ENCODE results near the gene ZNF521. TPM values are rescaled to one million over a fixed set of nuclear protein-coding genes. Genes with fewer than 3 reads are reported as not detected.

The ZNF521 gene
- total RNA-seq, 2 donors from 2014 or later = 12.7 to 41.5 TPM

GRCh38 chr18:25133879-25134278 lies 218.1 kb downstream of the ZNF521 start:
- Histone ChIP-seq H3K4me3 (no peak overlapping the region), H3K27ac (no peak overlapping the region), H3K27me3 (replicated peaks; ENCODE audit: insufficient read depth) (no peaks in the 10 kb centered on the region), H3K9me3 (no peaks in the 10 kb centered on the region), H3K36me3 (no peaks in the 10 kb centered on the region), H3K4me1 (replicated peaks) (no peaks in the 10 kb centered on the region)
- intact Hi-C loops (cut with DNase I) = no loop called here
- TF ChIP-seq CTCF (IDR thresholded peaks at IDR 0.05) (no peak), POLR2AphosphoS5 (IDR thresholded peaks at IDR 0.05) (no peak), POLR2A (IDR thresholded peaks at IDR 0.05) (no peak)
- no peak for DNase-seq (ENCODE audit: low spot score)
- WGBS = 80% methylated on average over 2 of the region's 2 CpGs

- no peak overlapping the region for H3K4me3 ChIP-seq
- H3K4me1 ChIP-seq (replicated peaks) = no peaks in the 10 kb centered on the region
- no peaks in the 10 kb centered on the region for H3K36me3 ChIP-seq
- H3K9me3 ChIP-seq = no peaks in the 10 kb centered on the region
- TF ChIP-seq POLR2AphosphoS5 (IDR thresholded peaks at IDR 0.05) (no peak), POLR2A (IDR thresholded peaks at IDR 0.05) (no peak), CTCF (IDR thresholded peaks at IDR 0.05) (no peak)
- no peaks in the 10 kb centered on the region for H3K27me3 ChIP-seq (replicated peaks; ENCODE audit: insufficient read depth)
- 91% methylated on average over 10 of the region's 10 CpGs for WGBS
- no peak overlapping the region for H3K27ac ChIP-seq
- intact Hi-C loops (cut with DNase I) = no loop called here
- no peak for DNase-seq (ENCODE audit: low spot score)
Measured at GRCh38 chr18:25132786-25133496, 219.0 kb downstream of the ZNF521 start.

- WGBS = 95% methylated on average over 1 of the region's 1 CpG
- TF ChIP-seq POLR2AphosphoS5 (IDR thresholded peaks at IDR 0.05) = no peak
- TF ChIP-seq CTCF (IDR thresholded peaks at IDR 0.05) = no peak
- no peak for TF ChIP-seq POLR2A (IDR thresholded peaks at IDR 0.05)
- H3K36me3 ChIP-seq = no peaks in the 10 kb centered on the region
- no peaks in the 10 kb centered on the region for H3K27me3 ChIP-seq (replicated peaks; ENCODE audit: insufficient read depth)
- no peak overlapping the region for H3K27ac ChIP-seq
- H3K4me3 ChIP-seq = no peak overlapping the region
- no peak for DNase-seq (ENCODE audit: low spot score)
- intact Hi-C loops (cut with DNase I) = no loop called here
- H3K4me1 ChIP-seq (replicated peaks) = no peaks in the 10 kb centered on the region
- H3K9me3 ChIP-seq = no peaks in the 10 kb centered on the region
Measured at GRCh38 chr18:25126751-25127150, 225.2 kb downstream of the ZNF521 start.

GRCh38 chr18:25125680-25126079 lies 226.3 kb downstream of the ZNF521 start:
- 48% methylated on average over 1 of the region's 1 CpG for WGBS
- Histone ChIP-seq H3K27me3 (replicated peaks; ENCODE audit: insufficient read depth) (no peaks in the 10 kb centered on the region), H3K27ac (no peak overlapping the region), H3K9me3 (no peaks in the 10 kb centered on the region), H3K36me3 (no peaks in the 10 kb centered on the region), H3K4me3 (no peak overlapping the region), H3K4me1 (replicated peaks) (no peaks in the 10 kb centered on the region)
- no peak for DNase-seq (ENCODE audit: low spot score)
- intact Hi-C loops (cut with DNase I) = no loop called here
- no peak for TF ChIP-seq CTCF (IDR thresholded peaks at IDR 0.05)
- no peak for TF ChIP-seq POLR2A (IDR thresholded peaks at IDR 0.05)
- TF ChIP-seq POLR2AphosphoS5 (IDR thresholded peaks at IDR 0.05) = no peak
